K562 (cell line): ENCODE measurements around the gene TM4SF4.

Experiments used
- BHLHE40 ChIP-seq: IDR thresholded peaks from 2 replicates; pipeline ENCODE4 v1.6.1; 2011; ENCODE audit warnings: low read length, improper control_type of control experiment
- CTCF ChIP-seq, 3 experiments: IDR thresholded peaks in 2 of 3; conservative IDR thresholded peaks in 1 of 3; 2 replicates each; pipeline ENCODE4 v1.5.1; 2011 to 2012; ENCODE audit warnings: low read length in 3 of 3, mild to moderate bottlenecking in 3 of 3, control low read depth in 2 of 3, improper control_type of control experiment in 1 of 3, inconsistent platforms in 1 of 3, low read depth in 1 of 3, mixed read lengths in 1 of 3, moderate library complexity in 1 of 3; ENCODE audit not compliant: insufficient read depth in 2 of 3
- EHMT2 ChIP-seq: fragments of 450-650 bp; IDR thresholded peaks from 2 replicates; pipeline ENCODE4 v1.6.1; 2018; ENCODE audit warnings: antibody characterized with exemption
- MTA1 ChIP-seq: fragments of 450-650 bp; IDR thresholded peaks from 2 replicates; pipeline ENCODE4 v1.6.1; 2017; ENCODE audit warnings: borderline replicate concordance
- NR2C1 ChIP-seq, 2 experiments: fragments of 450-650 bp; IDR thresholded peaks; 2 replicates each; pipeline ENCODE4 v1.6.1; 2017; ENCODE audit warnings: mild to moderate bottlenecking in 2 of 2, antibody characterized with exemption in 1 of 2, inconsistent platforms in 1 of 2, missing compliant biosample characterization in 1 of 2, missing genetic modification characterization in 1 of 2
- PCBP2 ChIP-seq: fragments of 200-400 bp; formaldehyde crosslinking; IDR thresholded peaks from 2 replicates; pipeline ENCODE4 v1.6.1; 2018; ENCODE audit warnings: low read length, low read depth, mild to moderate bottlenecking, moderate library complexity; ENCODE audit not compliant: poor library complexity, severe bottlenecking
- ZNF589 ChIP-seq: fragments of 200-800 bp; sonication (Bioruptor generic); IDR thresholded peaks from 2 replicates; pipeline ENCODE4 v1.6.1; 2016; ENCODE audit warnings: low read depth, missing genetic modification characterization, missing compliant biosample characterization
- TF ChIP-seq, protein P1 (sequence below): fragments of 200-600 bp; sonication (generic); IDR thresholded peaks from one replicate; pipeline ENCODE4 v1.6.1; 2012; ENCODE audit warnings: mild to moderate bottlenecking, low read depth, low read length, inconsistent platforms

DNA sequence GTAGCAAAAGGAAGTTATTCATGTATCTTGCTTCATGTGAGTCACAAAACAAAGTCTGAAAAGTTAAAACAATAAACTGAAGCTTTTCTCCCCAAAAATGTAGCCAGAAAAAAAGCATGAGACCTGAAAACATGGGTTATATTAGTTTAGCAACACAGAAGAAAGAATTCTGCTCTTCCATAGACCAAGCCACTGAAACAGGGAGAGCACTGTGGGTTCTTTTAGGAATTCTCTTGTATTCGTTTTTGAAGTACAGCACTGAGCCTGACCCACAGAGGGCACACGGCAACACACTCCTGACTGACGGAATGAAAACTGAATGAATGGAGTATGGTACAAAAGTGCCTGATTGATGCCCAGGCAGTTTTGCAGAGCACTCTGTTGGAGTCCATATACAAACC lies 66.6 kb downstream of the TM4SF4 start:
- no peak for TF ChIP-seq CTCF (IDR thresholded peaks at IDR 0.05 in 2 of 3, conservative IDR thresholded peaks at IDR 0.05 in 1 of 3; ENCODE audit: insufficient read depth in 2 of 3, low read depth in 1 of 3, low read length in 3 of 3)
- TF ChIP-seq ZNF589: no peak
- TF ChIP-seq NR2C1 (IDR thresholded peaks at IDR 0.05): no peak
- TF ChIP-seq NR2C1 (tag; IDR thresholded peaks at IDR 0.05): no peak
- no peak for TF ChIP-seq MTA1
- TF ChIP-seq PCBP2: no peak
- no peak for TF ChIP-seq EHMT2
- no peak for TF ChIP-seq BHLHE40
- TF ChIP-seq, protein P1, sequence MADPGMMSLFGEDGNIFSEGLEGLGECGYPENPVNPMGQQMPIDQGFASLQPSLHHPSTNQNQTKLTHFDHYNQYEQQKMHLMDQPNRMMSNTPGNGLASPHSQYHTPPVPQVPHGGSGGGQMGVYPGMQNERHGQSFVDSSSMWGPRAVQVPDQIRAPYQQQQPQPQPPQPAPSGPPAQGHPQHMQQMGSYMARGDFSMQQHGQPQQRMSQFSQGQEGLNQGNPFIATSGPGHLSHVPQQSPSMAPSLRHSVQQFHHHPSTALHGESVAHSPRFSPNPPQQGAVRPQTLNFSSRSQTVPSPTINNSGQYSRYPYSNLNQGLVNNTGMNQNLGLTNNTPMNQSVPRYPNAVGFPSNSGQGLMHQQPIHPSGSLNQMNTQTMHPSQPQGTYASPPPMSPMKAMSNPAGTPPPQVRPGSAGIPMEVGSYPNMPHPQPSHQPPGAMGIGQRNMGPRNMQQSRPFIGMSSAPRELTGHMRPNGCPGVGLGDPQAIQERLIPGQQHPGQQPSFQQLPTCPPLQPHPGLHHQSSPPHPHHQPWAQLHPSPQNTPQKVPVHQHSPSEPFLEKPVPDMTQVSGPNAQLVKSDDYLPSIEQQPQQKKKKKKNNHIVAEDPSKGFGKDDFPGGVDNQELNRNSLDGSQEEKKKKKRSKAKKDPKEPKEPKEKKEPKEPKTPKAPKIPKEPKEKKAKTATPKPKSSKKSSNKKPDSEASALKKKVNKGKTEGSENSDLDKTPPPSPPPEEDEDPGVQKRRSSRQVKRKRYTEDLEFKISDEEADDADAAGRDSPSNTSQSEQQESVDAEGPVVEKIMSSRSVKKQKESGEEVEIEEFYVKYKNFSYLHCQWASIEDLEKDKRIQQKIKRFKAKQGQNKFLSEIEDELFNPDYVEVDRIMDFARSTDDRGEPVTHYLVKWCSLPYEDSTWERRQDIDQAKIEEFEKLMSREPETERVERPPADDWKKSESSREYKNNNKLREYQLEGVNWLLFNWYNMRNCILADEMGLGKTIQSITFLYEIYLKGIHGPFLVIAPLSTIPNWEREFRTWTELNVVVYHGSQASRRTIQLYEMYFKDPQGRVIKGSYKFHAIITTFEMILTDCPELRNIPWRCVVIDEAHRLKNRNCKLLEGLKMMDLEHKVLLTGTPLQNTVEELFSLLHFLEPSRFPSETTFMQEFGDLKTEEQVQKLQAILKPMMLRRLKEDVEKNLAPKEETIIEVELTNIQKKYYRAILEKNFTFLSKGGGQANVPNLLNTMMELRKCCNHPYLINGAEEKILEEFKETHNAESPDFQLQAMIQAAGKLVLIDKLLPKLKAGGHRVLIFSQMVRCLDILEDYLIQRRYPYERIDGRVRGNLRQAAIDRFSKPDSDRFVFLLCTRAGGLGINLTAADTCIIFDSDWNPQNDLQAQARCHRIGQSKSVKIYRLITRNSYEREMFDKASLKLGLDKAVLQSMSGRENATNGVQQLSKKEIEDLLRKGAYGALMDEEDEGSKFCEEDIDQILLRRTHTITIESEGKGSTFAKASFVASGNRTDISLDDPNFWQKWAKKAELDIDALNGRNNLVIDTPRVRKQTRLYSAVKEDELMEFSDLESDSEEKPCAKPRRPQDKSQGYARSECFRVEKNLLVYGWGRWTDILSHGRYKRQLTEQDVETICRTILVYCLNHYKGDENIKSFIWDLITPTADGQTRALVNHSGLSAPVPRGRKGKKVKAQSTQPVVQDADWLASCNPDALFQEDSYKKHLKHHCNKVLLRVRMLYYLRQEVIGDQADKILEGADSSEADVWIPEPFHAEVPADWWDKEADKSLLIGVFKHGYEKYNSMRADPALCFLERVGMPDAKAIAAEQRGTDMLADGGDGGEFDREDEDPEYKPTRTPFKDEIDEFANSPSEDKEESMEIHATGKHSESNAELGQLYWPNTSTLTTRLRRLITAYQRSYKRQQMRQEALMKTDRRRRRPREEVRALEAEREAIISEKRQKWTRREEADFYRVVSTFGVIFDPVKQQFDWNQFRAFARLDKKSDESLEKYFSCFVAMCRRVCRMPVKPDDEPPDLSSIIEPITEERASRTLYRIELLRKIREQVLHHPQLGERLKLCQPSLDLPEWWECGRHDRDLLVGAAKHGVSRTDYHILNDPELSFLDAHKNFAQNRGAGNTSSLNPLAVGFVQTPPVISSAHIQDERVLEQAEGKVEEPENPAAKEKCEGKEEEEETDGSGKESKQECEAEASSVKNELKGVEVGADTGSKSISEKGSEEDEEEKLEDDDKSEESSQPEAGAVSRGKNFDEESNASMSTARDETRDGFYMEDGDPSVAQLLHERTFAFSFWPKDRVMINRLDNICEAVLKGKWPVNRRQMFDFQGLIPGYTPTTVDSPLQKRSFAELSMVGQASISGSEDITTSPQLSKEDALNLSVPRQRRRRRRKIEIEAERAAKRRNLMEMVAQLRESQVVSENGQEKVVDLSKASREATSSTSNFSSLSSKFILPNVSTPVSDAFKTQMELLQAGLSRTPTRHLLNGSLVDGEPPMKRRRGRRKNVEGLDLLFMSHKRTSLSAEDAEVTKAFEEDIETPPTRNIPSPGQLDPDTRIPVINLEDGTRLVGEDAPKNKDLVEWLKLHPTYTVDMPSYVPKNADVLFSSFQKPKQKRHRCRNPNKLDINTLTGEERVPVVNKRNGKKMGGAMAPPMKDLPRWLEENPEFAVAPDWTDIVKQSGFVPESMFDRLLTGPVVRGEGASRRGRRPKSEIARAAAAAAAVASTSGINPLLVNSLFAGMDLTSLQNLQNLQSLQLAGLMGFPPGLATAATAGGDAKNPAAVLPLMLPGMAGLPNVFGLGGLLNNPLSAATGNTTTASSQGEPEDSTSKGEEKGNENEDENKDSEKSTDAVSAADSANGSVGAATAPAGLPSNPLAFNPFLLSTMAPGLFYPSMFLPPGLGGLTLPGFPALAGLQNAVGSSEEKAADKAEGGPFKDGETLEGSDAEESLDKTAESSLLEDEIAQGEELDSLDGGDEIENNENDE: no peak
